Stimulated activated naive CD8-positive, alpha-beta T cell treated with anti-CD3 and anti-CD28 coated beads, Interleukin-15, amount 100 ng/mL, for 72 hours (primary cell): Measurements from ENCODE around the gene METTL21C.

Experiments
- ATAC-seq: fragments of 150-1000 bp; cut with Tn5 transposase; 2 replicates; pipeline ENCODE4 v1.10.0; 2021; ENCODE audit warnings: mild to moderate bottlenecking, moderate library complexity
- DNase-seq, 2 donors: peaks; one replicate each; pipeline ENCODE4 v3.0.0; 2021 to 2022
- H3K27ac Mint-ChIP-seq, 2 donors: one replicate each; pipeline ENCODE4 v1.8.0; 2022; ENCODE audit warnings: mild to moderate bottlenecking in 2 of 2, mixed read lengths in 2 of 2, moderate library complexity in 2 of 2
- H3K27me3 Mint-ChIP-seq: one replicate; pipeline ENCODE4 v1.8.0; 2022; ENCODE audit warnings: mixed read lengths
- H3K4me1 Mint-ChIP-seq: one replicate; pipeline ENCODE4 v1.8.0; 2022; ENCODE audit warnings: mild to moderate bottlenecking, mixed read lengths
- H3K4me3 Mint-ChIP-seq, 2 donors: one replicate each; pipeline ENCODE4 v1.8.0; 2022; ENCODE audit warnings: mild to moderate bottlenecking in 2 of 2, mixed read lengths in 2 of 2, moderate library complexity in 1 of 2
- H3K9me3 Mint-ChIP-seq, 2 donors: one replicate each; pipeline ENCODE4 v1.8.0; 2022; ENCODE audit warnings: mixed read lengths in 2 of 2

METTL21C gene

DNA sequence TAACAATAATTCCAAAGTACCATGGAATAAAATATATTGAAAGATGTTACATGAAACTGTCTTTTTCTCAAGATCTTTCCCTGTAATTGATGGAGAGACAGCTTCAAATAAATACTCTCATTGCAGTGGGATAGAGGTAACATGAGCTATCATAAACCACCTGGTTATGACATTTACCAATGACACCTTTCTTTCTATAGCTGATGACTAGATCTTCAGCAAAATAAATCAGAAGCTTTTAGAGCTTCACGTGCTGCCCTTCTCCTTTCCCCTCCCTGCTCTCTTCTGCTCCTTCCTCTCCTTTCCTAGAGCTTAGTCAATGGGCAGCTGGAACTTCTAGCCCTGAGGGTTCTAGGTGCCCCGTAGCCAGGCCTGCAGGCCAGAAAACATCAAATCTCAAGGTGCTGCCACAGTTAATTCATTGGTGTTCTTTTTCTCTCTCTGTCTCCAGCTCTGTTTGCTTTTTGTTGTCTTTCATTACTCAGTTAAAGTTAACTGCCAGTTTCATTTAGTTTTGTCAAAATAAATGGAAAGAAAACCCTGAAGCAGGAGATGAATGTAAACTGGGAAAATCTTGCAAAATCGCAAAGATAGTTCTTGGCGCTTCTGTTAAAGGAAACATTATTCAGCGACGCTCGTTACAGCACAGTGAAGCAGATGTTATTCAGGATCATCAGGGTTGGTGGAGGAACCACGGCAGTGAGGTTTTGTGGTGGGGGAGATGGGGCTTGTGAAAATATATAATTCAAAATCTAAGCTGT lies 8.3 kb upstream of the METTL21C start:
- no peak for ATAC-seq

DNA sequence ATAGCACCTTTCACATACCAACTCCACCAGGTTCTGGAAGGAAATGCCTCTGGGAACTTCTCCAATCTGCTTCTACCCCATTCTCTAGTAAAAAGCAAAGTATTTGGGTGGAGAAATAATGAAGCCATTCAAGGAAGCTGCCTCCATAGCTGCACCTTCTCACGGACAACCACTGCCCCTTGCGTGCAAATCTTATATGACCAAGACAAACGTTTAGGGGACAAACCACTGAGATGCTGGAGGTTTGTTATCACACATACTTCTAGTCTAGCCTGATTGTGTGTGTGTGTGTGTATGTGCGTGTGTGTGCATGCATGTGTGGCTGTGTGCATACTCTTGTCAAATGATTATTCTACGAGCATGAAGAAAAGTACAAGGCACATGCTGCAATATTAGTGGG lies 6.5 kb upstream of the METTL21C start:
- DNase-seq (no peak), ATAC-seq (no peak)
- Mint-ChIP-seq H3K27me3 (peaks cover 17% of the 10 kb centered on the region), H3K9me3 (peaks cover 9 to 14% of the 10 kb centered on the region in 2 donors), H3K4me1 (no peaks in the 10 kb centered on the region), H3K4me3 (no peak overlapping the region), H3K27ac (no peak overlapping the region)

More for the DNA sequence above, 8.3 kb upstream of the METTL21C start:
- H3K4me1 Mint-ChIP-seq, result no peaks in the 10 kb centered on the region
- H3K27ac Mint-ChIP-seq, result peak overlapping the region in 1 of 2 donors; percentile 4
- no peak for DNase-seq
- no peak overlapping the region for H3K4me3 Mint-ChIP-seq
- H3K27me3 Mint-ChIP-seq, result peaks cover 6% of the 10 kb centered on the region
- H3K9me3 Mint-ChIP-seq, result peaks cover 9 to 13% of the 10 kb centered on the region in 2 donors

DNA sequence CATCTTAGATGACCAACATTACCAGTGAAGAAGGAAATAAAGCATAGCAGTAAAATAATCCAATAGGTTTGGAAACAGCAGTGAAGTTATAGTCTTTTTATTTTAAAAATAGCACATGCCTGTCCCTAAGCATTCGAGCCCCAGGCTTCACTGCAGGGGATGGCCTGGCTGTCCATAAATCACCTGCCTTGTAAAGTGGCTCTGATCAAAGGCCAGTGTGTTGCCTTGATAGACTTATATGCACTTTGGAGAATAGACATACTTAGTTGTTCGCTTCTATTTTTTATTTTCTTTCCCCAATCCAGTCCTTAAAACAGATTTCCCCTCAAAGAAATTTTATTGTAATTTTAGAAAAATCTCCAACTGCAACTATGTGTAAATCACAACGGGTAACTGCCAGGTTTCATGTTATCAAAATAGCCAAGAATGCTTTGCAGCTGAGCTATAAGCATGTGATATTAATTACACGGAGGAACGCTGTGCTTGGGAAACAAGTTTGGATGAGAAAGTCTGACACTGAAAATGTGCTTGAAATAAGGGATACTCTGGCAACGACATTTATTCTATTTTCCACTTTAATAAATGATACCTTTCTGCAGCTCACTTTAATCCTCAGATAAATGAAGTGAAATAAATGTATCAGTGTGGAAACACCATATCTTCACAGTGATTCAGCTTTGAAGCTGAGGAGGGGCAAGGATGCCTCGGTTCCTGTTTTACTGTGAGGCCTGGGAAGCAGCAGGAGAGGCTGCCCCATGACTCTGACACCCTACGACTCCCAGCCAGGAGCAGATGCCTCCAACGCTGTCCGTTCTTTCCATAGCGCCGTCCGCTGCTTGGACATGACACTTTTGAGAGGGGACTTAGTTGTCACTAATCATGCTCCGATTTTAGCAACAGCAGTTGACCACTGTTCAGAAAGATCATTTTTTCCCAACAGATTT lies 5.5 kb upstream of the METTL21C start:
- no peak overlapping the region for H3K27ac Mint-ChIP-seq
- no peak overlapping the region for H3K4me3 Mint-ChIP-seq
- ATAC-seq, result no peak
- no peak for DNase-seq
- H3K27me3 Mint-ChIP-seq, result peaks cover 17% of the 10 kb centered on the region
- no peaks in the 10 kb centered on the region for H3K4me1 Mint-ChIP-seq
- peaks cover 9 to 14% of the 10 kb centered on the region in 2 donors for H3K9me3 Mint-ChIP-seq

DNA sequence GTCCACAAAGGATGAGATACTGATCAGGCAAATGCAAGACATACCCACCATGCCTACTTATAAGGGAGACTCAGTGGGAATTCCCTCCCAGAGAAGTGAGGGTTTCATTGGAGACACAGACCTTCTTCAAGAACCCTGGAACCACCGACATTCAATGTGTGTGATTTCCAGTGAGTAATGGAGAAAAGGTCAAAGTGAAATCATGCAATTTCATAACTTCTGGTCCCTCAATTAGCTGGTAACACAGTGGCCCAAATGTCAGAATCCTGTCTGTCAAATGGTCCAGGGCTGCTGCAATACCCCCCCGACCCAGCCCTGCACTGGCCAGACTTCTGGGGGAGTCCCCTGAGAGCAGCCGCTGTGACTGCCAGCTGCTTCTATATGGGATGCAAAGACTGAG lies 4.7 kb upstream of the METTL21C start:
- H3K4me3 Mint-ChIP-seq, result no peak overlapping the region
- DNase-seq (no peak), ATAC-seq (no peak)
- no peak overlapping the region for H3K27ac Mint-ChIP-seq
- no peaks in the 10 kb centered on the region for H3K4me1 Mint-ChIP-seq
- peaks cover 9 to 14% of the 10 kb centered on the region in 2 donors for H3K9me3 Mint-ChIP-seq
- H3K27me3 Mint-ChIP-seq, result peaks cover 26% of the 10 kb centered on the region

DNA sequence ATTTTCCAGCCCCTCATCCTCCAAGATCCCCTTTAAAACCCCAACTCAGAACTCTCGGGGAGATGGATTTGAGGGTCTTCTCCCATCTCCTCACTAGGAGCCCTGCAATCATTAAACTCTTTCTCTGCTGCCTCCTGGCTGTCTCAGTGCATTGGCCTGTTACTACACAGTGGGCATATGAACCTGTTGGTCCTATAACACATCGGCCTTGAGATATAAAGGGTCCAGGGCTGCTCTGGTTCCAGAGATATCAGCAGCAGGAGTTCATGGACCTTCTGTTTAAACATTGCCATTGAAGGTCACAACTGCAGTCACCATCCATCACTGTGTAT lies 3.8 kb upstream of the METTL21C start:
- H3K27me3 Mint-ChIP-seq, result peaks cover 29% of the 10 kb centered on the region
- no peak for ATAC-seq
- no peak for DNase-seq
- no peak overlapping the region for H3K27ac Mint-ChIP-seq
- no peaks in the 10 kb centered on the region for H3K4me1 Mint-ChIP-seq
- no peak overlapping the region for H3K4me3 Mint-ChIP-seq
- peaks cover 9 to 14% of the 10 kb centered on the region in 2 donors for H3K9me3 Mint-ChIP-seq

DNA sequence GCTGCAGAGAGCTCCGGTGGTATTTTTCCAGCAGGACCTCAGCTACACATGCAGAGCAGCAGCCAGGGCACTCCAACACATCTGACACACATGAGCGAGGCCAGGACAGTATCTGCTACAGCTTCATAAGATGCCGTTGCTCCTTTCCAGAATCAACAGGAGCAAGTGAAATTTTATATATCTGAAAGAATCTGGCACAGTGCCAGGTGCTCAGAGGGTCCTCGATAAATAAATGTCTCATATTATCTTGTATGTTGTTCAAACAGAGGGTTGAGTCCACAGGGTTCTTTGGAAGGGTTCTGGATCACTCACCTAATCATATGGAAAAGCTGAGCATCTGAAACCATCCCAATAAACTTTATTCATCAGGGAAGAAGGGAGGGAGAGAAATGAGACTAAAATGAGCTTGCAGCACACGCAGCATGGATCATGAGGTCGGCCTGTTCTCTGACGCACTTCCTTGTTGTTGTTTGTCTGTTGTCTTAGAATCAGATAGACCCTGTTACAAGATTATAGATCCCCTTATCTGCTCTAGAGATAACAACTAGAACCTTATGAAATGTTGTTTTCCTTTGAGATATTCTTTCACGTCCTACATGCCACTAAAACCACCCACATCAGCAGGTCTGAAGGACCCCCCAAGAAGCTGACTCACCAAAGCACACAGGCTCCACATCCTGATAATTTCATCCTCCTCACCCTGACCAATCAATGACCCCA lies 3.2 kb upstream of the METTL21C start:
- Mint-ChIP-seq H3K4me1 (no peaks in the 10 kb centered on the region), H3K27ac (no peak overlapping the region), H3K27me3 (peaks cover 29% of the 10 kb centered on the region), H3K9me3 (peaks cover 9 to 14% of the 10 kb centered on the region in 2 donors), H3K4me3 (no peak overlapping the region)
- DNase-seq (no peak), ATAC-seq (no peak)

DNA sequence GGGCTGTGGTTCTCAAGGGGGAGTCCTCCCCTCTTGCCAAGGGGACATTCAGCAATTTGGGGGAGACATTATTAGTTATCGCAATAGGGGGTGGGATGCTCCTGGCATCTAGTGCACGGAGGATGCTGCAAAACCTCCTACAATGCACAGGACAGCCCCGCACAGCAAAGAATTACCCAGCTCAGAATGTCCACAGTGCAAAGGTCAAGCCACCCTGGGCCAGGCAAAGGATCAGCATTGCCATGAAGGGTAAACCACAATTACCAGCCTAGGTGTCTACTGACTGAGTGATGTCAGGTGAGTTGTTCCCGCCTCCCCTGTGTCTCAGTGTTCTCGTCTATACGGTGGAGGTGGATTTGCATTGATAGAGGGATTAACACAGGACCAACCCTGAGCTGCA lies 2.4 kb upstream of the METTL21C start:
- no peak overlapping the region for H3K4me3 Mint-ChIP-seq
- no peaks in the 10 kb centered on the region for H3K4me1 Mint-ChIP-seq
- no peak for ATAC-seq
- H3K27ac Mint-ChIP-seq, result no peak overlapping the region
- peaks cover 9 to 14% of the 10 kb centered on the region in 2 donors for H3K9me3 Mint-ChIP-seq
- H3K27me3 Mint-ChIP-seq, result peaks cover 29% of the 10 kb centered on the region
- no peak for DNase-seq

DNA sequence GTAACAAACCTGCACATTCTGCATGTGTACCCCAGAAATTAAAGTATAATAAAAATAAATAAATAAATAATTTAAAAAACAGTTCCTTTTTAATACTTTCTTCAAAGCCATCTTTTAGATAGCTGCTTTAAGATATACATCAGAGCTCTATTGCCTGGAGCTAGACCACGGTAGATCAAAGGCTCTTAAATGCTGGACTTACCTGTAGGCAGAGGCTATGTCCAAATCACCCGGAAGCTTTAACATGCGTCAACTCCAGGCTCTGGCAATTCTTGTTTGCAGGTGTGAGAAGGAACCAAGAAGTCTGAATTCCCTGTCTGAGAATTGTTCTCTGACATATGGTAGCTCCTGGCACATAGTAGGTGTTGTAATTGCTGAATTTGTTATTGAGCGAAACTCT lies 1.6 kb upstream of the METTL21C start:
- Mint-ChIP-seq H3K27ac (no peak overlapping the region), H3K4me3 (no peak overlapping the region), H3K27me3 (peaks cover 29% of the 10 kb centered on the region), H3K4me1 (no peaks in the 10 kb centered on the region), H3K9me3 (peaks cover 9 to 14% of the 10 kb centered on the region in 2 donors)
- DNase-seq (no peak), ATAC-seq (no peak)

DNA sequence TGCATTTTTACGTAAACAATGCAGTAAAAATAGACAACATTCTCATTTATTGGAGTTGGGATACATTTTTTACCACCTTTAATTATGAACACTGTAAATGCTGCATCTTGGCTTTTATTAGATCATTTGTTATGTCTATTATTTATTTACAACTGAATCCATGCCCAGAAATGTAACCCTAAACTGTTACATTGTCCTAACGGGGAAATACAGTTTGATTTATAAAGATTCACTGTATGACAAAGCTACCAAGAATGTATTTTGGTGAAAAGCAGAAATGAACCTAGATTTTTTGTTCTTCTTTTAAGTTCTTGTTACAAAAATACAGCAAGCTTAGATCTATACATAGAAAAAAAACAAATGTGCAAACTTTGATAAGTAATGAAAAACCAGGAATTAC lies 1.1 kb downstream of the METTL21C start:
- Mint-ChIP-seq H3K27me3 (peaks cover 29% of the 10 kb centered on the region), H3K9me3 (peaks cover 5 to 8% of the 10 kb centered on the region in 2 donors), H3K4me1 (no peaks in the 10 kb centered on the region), H3K27ac (no peak overlapping the region), H3K4me3 (no peak overlapping the region)
- DNase-seq, result no peak
- no peak for ATAC-seq

DNA sequence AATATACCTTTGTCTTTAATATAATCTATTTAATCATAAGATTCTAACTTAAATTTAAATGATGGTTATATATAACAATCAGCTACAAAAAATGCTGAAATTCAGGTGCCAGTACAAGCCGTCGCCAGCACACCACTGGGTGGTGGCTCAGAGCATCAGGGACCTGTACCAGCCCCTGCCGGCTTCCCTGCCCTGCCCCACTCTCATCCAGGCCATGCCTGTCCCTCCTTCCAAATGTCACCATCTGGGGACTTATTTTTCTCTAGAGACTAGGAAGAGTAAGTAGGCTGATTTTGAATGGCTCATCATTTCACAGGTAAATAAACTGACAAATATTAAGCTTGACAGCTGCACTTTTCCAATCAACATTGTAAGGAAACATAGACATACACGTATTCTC lies 1.6 kb downstream of the METTL21C start:
- no peak for DNase-seq
- Mint-ChIP-seq H3K27me3 (peaks cover 23% of the 10 kb centered on the region), H3K9me3 (peaks cover under 1 to 3% of the 10 kb centered on the region in 2 donors), H3K4me1 (peaks cover 2% of the 10 kb centered on the region), H3K27ac (no peak overlapping the region), H3K4me3 (no peak overlapping the region)
- ATAC-seq, result no peak

DNA sequence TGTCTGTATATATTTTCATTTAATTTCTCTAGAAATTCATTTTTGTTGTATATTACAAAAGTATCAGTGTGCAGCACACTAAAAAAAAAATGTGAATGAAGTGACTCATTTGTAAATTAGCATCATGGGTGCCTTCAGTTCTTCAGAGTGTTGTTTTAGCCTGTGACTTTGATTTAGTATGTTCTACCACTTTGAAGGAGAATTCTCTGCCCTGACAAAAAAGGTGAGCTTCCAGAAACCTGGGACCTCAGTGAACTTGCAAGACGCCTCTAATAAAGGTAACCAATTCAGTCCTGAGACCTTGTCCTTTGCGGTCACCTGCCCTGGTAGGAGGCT lies 2.4 kb downstream of the METTL21C start:
- Mint-ChIP-seq H3K9me3 (no peaks in the 10 kb centered on the region), H3K27ac (no peak overlapping the region), H3K4me3 (no peak overlapping the region), H3K27me3 (peaks cover 19% of the 10 kb centered on the region), H3K4me1 (peaks cover 8% of the 10 kb centered on the region)
- DNase-seq (no peak), ATAC-seq (no peak)

DNA sequence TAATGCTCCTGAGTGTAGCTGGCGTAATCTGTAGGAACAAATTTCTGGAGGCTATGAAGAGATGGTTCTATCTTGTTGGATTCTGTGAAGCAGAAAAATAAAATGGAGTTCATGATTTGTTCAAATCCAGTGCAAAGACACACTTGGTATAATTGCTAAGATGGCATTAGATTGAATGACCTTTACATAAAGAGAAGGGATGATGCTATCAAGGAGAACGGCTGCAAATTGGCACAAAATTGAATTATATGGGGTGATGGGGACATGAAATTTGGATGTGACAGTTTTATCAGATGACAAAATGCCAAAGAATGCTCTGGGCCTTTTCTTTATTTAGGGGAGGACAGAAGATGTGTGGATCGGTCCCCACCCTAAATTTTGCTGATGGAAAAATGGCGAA lies 4.0 kb downstream of the METTL21C start:
- Mint-ChIP-seq H3K4me3 (no peak overlapping the region), H3K4me1 (peaks cover 15% of the 10 kb centered on the region), H3K27me3 (peaks cover 12% of the 10 kb centered on the region), H3K27ac (no peak overlapping the region), H3K9me3 (no peaks in the 10 kb centered on the region)
- DNase-seq (no peak), ATAC-seq (no peak)

DNA sequence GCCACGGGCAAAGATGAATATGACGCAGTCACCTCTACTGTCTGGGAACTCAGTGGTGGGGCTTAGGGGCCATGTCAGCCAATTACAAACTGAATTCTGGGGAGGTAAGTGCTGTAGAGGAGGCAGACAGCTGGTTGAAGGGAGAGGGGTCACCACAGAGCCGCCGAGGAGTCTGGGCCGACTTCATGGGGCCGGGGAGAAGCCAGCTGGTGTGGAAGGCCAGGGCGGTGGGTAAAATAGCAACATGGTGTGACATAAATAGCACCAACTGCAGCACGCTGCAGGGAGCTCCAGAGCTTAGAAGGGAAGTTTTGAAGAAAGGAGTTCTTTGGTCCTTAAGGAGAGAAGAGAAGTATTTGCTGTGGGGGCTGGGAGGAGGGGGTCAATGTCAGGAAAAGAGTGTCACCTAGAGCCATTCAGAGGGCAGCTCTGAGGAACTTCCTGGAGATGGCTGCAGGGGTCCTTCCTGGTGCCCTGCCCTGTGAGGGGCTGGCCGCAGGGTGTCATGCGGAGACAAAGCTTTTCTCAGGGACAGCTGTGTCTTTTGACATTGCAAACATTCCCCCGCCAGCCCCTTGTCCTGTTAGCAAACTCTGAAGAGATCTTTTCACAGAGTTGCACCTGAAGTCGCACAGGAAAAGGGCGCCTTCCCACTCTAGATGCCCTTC lies 6.4 kb downstream of the METTL21C start:
- ATAC-seq (no peak), DNase-seq (no peak)
- Mint-ChIP-seq H3K4me1 (peaks cover 17% of the 10 kb centered on the region), H3K27ac (peak overlapping the region in 1 of 2 donors; percentile 13), H3K9me3 (no peaks in the 10 kb centered on the region), H3K4me3 (no peak overlapping the region), H3K27me3 (no peaks in the 10 kb centered on the region)

DNA sequence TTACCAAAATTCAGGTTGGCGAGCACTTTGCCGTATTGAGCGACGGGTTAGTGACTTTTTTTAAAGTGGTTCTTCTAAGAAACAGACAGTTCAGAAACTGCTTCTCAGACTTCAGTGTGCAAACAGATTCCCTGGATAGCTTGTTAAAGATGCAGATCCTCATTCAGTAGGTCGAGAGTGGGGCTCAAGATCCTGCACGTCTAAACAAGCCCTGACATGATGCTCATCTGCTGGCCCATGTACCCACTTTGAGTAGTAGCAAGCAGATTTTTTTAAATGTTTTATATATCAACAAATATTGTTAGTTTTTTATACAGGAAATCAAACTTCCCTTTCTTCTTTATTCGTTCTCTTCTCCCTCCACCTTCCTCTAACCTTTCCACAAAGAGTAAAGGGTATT lies 7.3 kb downstream of the METTL21C start:
- ATAC-seq, result no peak
- H3K27ac Mint-ChIP-seq, result no peak overlapping the region

DNA sequence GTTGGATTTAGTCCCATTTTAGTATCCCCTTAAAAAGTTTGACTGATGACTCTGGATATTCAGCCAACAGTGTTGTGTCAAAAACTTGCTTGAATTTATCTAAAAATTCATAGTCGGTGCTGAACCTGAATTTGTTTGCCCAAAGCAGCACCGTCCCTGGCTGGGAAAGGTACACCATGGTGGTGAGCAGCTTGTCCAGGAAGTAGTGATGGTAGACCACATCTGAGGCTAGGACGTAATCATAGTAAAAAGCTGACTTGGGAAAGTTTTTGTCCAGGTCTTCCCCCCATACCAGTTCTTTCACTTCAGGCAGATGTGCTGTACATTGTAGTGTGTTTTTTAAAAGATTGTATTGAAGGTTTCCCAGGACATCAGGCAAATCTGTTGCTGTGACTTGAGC lies 8.8 kb downstream of the METTL21C start:
- no peaks in the 10 kb centered on the region for H3K9me3 Mint-ChIP-seq
- ATAC-seq (peak; percentile 77), DNase-seq (no peak)
- H3K4me1 Mint-ChIP-seq, result peaks cover 25% of the 10 kb centered on the region
- H3K27ac Mint-ChIP-seq, result no peak overlapping the region
- H3K4me3 Mint-ChIP-seq, result no peak overlapping the region
- no peaks in the 10 kb centered on the region for H3K27me3 Mint-ChIP-seq

More for the DNA sequence above, 7.3 kb downstream of the METTL21C start:
- DNase-seq, result no peak
- no peaks in the 10 kb centered on the region for H3K9me3 Mint-ChIP-seq
- H3K27me3 Mint-ChIP-seq, result no peaks in the 10 kb centered on the region
- peaks cover 19% of the 10 kb centered on the region for H3K4me1 Mint-ChIP-seq
- no peak overlapping the region for H3K4me3 Mint-ChIP-seq
